Activated CD8-positive, alpha-beta T cell treated with anti-CD3 and anti-CD28 coated beads for 36 hours (primary cell): ENCODE data around the gene KIF4B. TPM values are rescaled to one million over a fixed set of nuclear protein-coding genes. Genes with fewer than 3 reads are reported as not detected.

Experiments
- ATAC-seq: fragments of 200-7000 bp; cut with Tn5 transposase; one replicate; pipeline ENCODE4 v1.10.0; 2021; ENCODE audit warnings: mild to moderate bottlenecking, moderate library complexity
- CTCF ChIA-PET: fragments of 350-600 bp; sonication (Branson Sonifier 250); formaldehyde crosslinking; loops from one replicate; lab custom pipeline; 2021; ENCODE audit warnings: antibody characterized with exemption; lab: Charles Lee
- POLR2A ChIA-PET: fragments of 350-600 bp; sonication (Branson Sonifier 250); formaldehyde crosslinking; loops from one replicate; lab custom pipeline; 2021; ENCODE audit warnings: antibody characterized with exemption; lab: Charles Lee
- DNase-seq: peaks from one replicate; pipeline ENCODE4 v3.0.0-alpha.2; 2020
- H3K27ac Mint-ChIP-seq: one replicate; pipeline ENCODE4 v1.8.0; 2021; ENCODE audit warnings: mild to moderate bottlenecking, mixed read lengths
- H3K27me3 Mint-ChIP-seq: one replicate; pipeline ENCODE4 v1.8.0; 2021; ENCODE audit warnings: mixed read lengths
- H3K36me3 Mint-ChIP-seq: one replicate; pipeline ENCODE4 v1.8.0; 2021; ENCODE audit warnings: low read depth, mixed read lengths
- H3K4me1 Mint-ChIP-seq: one replicate; pipeline ENCODE4 v1.8.0; 2021; ENCODE audit warnings: low read depth, mixed read lengths
- H3K4me3 Mint-ChIP-seq: one replicate; pipeline ENCODE4 v1.8.0; 2021; ENCODE audit warnings: mild to moderate bottlenecking, moderate library complexity, mixed read lengths
- H3K9me3 Mint-ChIP-seq: one replicate; pipeline ENCODE4 v1.8.0; 2021; ENCODE audit warnings: mixed read lengths
- intact Hi-C: fragments of 100-400 bp; cut with micrococcal nuclease; formaldehyde crosslinking; loops from one replicate; pipeline ENCODE4 v1.10.0; 2022
- total RNA-seq, 2 experiments: library from RNA; stranded (reverse); gene quantifications; one replicate each; pipeline ENCODE4 v1.2.3, GENCODE V29; 2021
- TF ChIP-seq, protein P1 (sequence below): fragments of 200-600 bp; IDR thresholded peaks from one replicate; pipeline ENCODE4 v1.8.0; 2022; ENCODE audit warnings: antibody characterized with exemption, mild to moderate bottlenecking

The KIF4B gene
- total RNA-seq, 2 experiments from 2014 or later: 0.11 TPM; not detected in 1

DNA sequence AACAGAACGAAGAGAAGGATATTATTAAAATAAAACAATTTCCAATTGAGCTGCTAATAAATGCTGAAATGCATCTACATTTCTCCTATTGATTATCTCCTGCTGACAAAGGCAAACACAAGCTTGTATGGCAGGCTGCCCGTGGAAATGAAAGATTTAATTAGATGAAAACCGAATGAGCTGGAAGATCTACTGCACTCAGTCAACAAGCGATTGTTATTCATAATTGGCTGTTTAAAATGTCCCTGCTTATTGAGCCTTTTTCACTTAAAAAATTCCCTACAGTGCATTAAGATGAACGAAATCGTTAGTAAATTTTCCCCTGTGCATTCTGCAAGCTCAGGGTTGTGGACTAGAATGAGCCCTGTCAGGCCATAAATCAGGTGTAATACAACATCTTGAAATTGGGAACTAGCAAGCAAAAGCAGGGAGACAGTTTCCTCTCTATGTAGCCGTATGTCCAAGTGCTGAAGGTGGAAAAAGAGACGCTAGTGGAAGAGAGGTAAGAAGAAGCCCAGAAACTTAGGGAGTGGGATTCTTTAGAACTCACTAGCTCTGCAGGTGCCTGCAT lies 28.5 kb upstream of the KIF4B start:
- TF ChIP-seq, protein P1, sequence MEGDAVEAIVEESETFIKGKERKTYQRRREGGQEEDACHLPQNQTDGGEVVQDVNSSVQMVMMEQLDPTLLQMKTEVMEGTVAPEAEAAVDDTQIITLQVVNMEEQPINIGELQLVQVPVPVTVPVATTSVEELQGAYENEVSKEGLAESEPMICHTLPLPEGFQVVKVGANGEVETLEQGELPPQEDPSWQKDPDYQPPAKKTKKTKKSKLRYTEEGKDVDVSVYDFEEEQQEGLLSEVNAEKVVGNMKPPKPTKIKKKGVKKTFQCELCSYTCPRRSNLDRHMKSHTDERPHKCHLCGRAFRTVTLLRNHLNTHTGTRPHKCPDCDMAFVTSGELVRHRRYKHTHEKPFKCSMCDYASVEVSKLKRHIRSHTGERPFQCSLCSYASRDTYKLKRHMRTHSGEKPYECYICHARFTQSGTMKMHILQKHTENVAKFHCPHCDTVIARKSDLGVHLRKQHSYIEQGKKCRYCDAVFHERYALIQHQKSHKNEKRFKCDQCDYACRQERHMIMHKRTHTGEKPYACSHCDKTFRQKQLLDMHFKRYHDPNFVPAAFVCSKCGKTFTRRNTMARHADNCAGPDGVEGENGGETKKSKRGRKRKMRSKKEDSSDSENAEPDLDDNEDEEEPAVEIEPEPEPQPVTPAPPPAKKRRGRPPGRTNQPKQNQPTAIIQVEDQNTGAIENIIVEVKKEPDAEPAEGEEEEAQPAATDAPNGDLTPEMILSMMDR: no peak
- Mint-ChIP-seq H3K27ac (no peak overlapping the region), H3K36me3 (no peaks in the 10 kb centered on the region), H3K9me3 (no peaks in the 10 kb centered on the region), H3K4me1 (no peaks in the 10 kb centered on the region), H3K27me3 (peaks cover 4% of the 10 kb centered on the region), H3K4me3 (no peak overlapping the region)
- ChIA-PET POLR2A (no interaction called here), CTCF (interaction anchor here (0.7 to 1.4 kb wide), 3 partner anchors 13 to 43 kb away, joined by 3 to 4 read pairs (median 4); no protein-coding TSS in a partner anchor)
- DNase-seq: no peak
- intact Hi-C loops: no loop called here
- no peak for ATAC-seq

DNA sequence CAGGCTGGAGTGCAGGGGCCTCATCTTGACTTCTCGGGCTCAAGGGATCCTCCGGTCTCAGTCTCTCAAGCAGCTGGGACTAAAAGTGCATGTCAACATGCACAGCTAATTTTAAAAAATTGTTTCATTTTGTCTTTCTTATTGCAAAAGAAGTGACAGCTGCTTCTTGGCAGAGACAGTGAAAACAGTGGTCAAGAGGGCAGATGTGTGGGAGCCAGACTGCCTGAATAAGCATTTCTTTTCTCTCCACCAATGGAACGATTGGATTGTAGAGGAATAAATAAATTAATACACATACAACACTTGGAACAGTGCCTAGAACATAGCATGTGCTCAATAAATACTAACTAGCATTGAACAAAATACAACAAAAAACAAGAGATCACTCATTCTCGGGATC lies 27.4 kb upstream of the KIF4B start:
- TF ChIP-seq, protein P1: no peak
- Mint-ChIP-seq H3K4me1 (no peaks in the 10 kb centered on the region), H3K27ac (no peak overlapping the region), H3K36me3 (no peaks in the 10 kb centered on the region), H3K4me3 (no peak overlapping the region), H3K27me3 (peaks cover 4% of the 10 kb centered on the region), H3K9me3 (no peaks in the 10 kb centered on the region)
- intact Hi-C loops: no loop called here
- no peak for ATAC-seq
- CTCF ChIA-PET: no interaction called here
- POLR2A ChIA-PET: no interaction called here
- DNase-seq: no peak

DNA sequence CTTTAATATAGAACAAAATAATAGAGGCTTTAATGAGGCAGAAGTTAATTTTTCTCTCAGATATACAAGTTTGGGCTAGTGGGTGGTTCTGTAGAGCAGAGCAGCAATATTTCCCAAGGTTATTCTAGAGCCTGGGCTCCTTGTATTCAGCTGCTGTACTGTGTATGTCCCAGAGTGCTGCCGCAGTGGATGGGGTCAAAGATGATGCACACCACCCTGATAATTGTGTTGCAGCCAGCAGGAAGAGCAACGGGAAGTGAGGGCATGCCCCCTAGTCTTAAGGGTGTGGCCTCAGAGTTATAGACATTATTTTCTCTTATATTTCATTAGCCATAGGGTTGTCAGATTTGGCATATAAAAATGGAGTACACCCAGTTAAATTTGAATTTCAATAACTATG lies 23.9 kb upstream of the KIF4B start:
- intact Hi-C loops: no loop called here
- Mint-ChIP-seq H3K9me3 (no peaks in the 10 kb centered on the region), H3K36me3 (no peaks in the 10 kb centered on the region), H3K27ac (no peak overlapping the region), H3K4me3 (no peak overlapping the region), H3K4me1 (no peaks in the 10 kb centered on the region), H3K27me3 (peaks cover 2% of the 10 kb centered on the region)
- ChIA-PET CTCF (no interaction called here), POLR2A (no interaction called here)
- no peak for DNase-seq
- no peak for ATAC-seq
- TF ChIP-seq, protein P1: no peak

DNA sequence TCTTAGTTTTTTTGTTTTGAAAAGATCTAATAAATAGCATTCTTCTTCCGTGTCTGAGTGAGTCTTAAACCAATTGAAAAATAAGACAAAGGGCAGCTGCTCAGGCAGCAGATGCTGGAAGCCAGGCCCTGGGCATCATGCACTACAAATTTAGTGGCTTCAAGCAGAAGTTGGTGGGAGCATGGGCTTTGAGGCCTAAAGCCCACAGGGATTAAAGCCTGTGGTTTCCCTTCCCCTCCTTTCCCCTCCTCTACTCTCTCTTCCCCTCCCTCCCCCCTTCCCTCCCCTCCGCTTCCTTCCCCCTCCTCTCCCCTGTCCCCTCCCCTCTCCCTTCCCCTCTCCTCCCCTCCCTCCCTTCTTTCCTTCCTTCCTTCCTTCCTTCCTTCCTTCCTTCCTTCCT lies 20.1 kb upstream of the KIF4B start:
- TF ChIP-seq, protein P1: no peak
- Mint-ChIP-seq H3K36me3 (no peaks in the 10 kb centered on the region), H3K9me3 (no peaks in the 10 kb centered on the region), H3K27me3 (peaks cover 2% of the 10 kb centered on the region), H3K4me3 (no peak overlapping the region), H3K27ac (no peak overlapping the region), H3K4me1 (no peaks in the 10 kb centered on the region)
- DNase-seq: no peak
- ChIA-PET CTCF (interaction anchor here (1.2 kb wide), 1 partner anchor 47 kb away, joined by 3 read pairs; no protein-coding TSS in a partner anchor), POLR2A (no interaction called here)
- intact Hi-C loops: no loop called here
- no peak for ATAC-seq

DNA sequence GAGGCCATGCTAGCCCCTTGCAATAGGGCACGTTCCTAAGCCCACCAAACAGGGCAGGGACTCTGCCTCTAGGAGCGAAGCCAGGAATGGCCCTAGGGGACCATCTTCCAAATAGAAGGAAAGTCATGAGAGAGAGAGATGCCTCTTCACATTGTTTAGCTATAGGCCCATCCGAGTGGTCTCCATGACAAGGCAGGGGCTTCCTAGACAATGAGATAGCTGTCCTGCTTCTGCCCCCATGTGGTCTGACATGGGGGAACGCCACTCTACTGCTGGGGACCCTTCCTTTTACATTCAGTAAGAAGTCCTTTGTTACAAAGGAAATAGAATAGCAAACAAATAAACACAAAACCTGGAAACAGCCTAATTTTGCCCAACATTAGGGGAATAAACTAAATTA lies 17.9 kb upstream of the KIF4B start:
- ATAC-seq: no peak
- intact Hi-C loops: no loop called here
- H3K27ac Mint-ChIP-seq: no peak overlapping the region

More for the DNA sequence above, 17.9 kb upstream of the KIF4B start:
- H3K4me3 Mint-ChIP-seq: no peak overlapping the region
- no peak for DNase-seq
- POLR2A ChIA-PET: no interaction called here
- no peaks in the 10 kb centered on the region for H3K36me3 Mint-ChIP-seq
- CTCF ChIA-PET: interaction anchor here (0.8 kb wide), 1 partner anchor 45 kb away, joined by 3 read pairs; no protein-coding TSS in a partner anchor
- TF ChIP-seq, protein P1: no peak
- peaks cover 1% of the 10 kb centered on the region for H3K9me3 Mint-ChIP-seq
- H3K27me3 Mint-ChIP-seq: peaks cover 5% of the 10 kb centered on the region
- no peaks in the 10 kb centered on the region for H3K4me1 Mint-ChIP-seq
